ENCODE measurements around the gene PHACTR3. TPM values are rescaled to one million over a fixed set of nuclear protein-coding genes. Genes with fewer than 3 reads are reported as not detected.

PHACTR3 gene
- total RNA-seq, 6 donors from 2014 or later, result 5.5 to 30.8 (median 11.4) TPM

DNA sequence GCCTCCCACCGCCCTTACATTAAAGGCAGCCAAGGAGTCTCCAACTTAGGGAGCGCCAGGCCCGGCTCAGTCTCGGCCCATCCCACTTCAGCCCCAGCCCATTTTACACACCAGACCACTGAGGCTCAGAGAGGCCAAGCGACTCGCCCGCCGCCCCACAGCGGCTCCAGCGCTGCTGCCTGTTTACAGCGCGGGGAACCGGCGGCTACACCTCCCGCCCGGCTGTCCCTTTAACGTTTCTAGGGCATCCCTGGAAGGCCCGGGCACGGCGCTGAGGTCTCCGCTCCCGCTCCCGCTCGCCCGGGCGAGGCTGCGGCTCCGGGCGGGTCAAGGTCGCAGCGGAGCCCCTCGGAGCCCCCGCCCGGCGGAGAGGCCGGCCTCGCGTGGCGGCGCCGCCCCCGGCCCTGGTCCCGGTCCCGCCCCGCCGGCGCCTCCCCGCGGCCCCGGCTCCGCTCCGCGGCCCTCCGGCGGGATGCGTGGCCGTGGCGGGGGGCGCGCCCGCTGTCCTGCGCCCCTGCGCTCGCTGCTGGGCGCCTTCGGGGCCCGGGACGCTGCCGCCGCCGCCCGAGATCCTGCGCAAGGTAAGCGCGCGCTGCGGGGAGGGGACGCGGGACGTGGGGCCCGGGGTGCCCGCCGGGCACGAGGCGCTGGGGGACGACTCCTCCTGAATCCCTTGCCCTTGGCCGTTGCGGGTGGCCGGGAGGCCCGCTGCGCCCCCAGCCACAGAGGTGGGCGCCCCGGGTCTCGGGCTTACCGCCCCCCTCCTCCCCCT lies 27.1 kb upstream of the PHACTR3 start:
- ATAC-seq (ENCODE audit: low FRiP score in 2 of 2) (no peak), DNase-seq (peak in 1 of 2 donors; percentile 78)
- H3K4me1 ChIP-seq, result peaks cover 0 to under 1% (median 0%) of the 10 kb centered on the region in 4 donors
- peak overlapping the region in 3 of 4 donors; percentile 25 to 40 (median 37) for H3K4me3 ChIP-seq
- no peaks in the 10 kb centered on the region for H3K9me3 ChIP-seq
- peak overlapping the region in 1 of 4 donors; percentile 48 for H3K27ac ChIP-seq
- no peaks in the 10 kb centered on the region for H3K36me3 ChIP-seq
- no peak for TF ChIP-seq EP300 (IDR thresholded peaks at IDR 0.05)
- no peak for TF ChIP-seq POLR2AphosphoS5 (IDR thresholded peaks at IDR 0.05)
- no peak for TF ChIP-seq POLR2A (IDR thresholded peaks at IDR 0.05)
- TF ChIP-seq, protein P1, sequence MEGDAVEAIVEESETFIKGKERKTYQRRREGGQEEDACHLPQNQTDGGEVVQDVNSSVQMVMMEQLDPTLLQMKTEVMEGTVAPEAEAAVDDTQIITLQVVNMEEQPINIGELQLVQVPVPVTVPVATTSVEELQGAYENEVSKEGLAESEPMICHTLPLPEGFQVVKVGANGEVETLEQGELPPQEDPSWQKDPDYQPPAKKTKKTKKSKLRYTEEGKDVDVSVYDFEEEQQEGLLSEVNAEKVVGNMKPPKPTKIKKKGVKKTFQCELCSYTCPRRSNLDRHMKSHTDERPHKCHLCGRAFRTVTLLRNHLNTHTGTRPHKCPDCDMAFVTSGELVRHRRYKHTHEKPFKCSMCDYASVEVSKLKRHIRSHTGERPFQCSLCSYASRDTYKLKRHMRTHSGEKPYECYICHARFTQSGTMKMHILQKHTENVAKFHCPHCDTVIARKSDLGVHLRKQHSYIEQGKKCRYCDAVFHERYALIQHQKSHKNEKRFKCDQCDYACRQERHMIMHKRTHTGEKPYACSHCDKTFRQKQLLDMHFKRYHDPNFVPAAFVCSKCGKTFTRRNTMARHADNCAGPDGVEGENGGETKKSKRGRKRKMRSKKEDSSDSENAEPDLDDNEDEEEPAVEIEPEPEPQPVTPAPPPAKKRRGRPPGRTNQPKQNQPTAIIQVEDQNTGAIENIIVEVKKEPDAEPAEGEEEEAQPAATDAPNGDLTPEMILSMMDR (IDR thresholded peaks at IDR 0.05), result no peak
- WGBS, 2 donors, result 8 to 15% methylated on average over 15 to 26 of the region's 95 CpGs
- peaks cover 0 to 11% (median 6%) of the 10 kb centered on the region in 4 donors for H3K27me3 ChIP-seq

DNA sequence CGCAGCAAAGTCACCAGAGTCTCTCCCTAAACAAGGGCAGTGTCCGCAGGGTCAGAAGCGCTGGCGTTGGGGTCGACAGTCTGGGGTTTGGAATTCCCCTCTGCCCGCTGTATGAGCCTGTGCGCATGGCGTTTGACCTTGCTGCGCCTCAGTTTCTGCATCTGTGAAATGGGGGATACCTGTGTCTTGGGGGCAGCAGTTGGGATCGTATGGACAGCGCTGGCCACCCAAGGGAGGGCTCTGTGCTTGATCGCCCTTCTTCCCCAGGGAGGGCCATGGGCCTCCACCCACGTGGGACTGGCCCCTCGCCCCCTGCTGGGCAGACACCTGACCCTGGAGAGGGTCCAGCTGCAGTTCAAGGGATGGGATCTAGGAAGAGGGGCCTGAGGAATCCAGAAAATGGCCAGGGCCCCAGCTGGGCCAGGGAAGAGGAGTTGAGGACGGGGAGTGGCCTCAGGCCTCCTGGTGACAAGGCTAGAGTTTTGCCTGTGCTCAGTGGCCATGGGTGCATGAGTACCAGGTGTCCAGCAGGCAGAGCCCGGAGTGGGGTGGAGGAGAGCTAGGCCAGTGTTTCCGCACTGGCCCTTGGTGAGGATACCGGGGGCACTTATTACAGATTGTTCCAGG lies 26.4 kb upstream of the PHACTR3 start:
- Histone ChIP-seq H3K36me3 (no peaks in the 10 kb centered on the region), H3K4me3 (peak overlapping the region in 3 of 4 donors; percentile 25 to 40 (median 37)), H3K27ac (peak overlapping the region in 1 of 4 donors; percentile 48), H3K9me3 (no peaks in the 10 kb centered on the region), H3K4me1 (no peaks in the 10 kb centered on the region), H3K27me3 (peaks cover 0 to 11% (median 6%) of the 10 kb centered on the region in 4 donors)
- WGBS, 2 donors, result 60 to 70% methylated on average over 4 to 16 of the region's 18 CpGs
- TF ChIP-seq, protein P1 (IDR thresholded peaks at IDR 0.05), result no peak
- TF ChIP-seq POLR2A (IDR thresholded peaks at IDR 0.05) (no peak), EP300 (IDR thresholded peaks at IDR 0.05) (no peak), POLR2AphosphoS5 (IDR thresholded peaks at IDR 0.05) (no peak)
- DNase-seq, result no peak
- ATAC-seq (ENCODE audit: low FRiP score in 2 of 2), result no peak

DNA sequence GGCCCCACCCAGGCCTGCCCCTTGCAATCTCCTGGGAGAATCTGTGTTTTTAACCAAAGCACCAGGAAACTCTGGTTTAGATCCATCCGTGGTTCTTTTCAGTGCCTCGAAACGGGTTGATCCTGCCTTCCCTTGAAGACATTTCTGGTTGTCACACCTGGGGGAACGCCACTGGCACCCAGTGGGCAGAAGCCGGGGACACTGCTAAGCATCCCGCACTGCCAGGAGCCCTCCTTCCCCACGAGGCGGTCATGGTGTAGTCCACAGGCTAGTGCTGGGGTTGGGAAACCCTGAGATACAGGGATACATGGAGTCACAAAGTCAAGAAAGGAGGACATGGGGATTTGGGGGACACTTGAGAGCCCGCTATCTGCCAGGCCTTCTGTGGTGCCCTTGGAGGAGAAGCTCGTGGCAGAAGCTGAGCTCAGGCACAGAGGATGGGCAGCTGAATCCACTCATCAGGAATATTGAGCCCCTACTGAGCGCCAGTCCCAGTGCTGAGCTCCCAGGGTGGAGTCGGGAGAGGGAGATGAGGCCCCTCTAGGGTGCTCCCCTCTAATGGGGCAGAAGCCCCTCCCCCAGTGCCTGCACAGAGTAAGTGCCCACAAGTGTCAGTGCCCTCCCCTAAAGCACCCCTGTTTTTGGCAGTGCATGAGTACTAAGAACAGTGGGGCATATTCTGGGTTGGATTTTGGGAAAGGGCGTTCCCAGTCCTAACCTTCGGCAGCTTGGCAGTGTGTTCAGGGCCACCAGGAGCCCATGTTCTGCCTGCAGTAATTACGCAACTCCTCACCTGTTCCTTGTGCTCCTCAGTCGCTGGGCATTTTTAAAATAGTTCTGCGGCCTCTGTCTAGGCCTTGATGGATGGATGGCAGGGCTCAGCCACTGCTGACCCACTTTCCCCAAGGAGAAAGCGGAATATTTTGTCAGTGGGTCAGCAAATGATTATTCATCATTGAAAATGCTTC lies 25.6 kb upstream of the PHACTR3 start:
- Histone ChIP-seq H3K9me3 (no peaks in the 10 kb centered on the region), H3K36me3 (no peaks in the 10 kb centered on the region), H3K4me1 (no peaks in the 10 kb centered on the region), H3K4me3 (peak overlapping the region in 1 of 4 donors; percentile 40), H3K27ac (peak overlapping the region in 1 of 4 donors; percentile 48), H3K27me3 (peaks cover 0 to 11% (median 6%) of the 10 kb centered on the region in 4 donors)
- 73 to 76% methylated on average over 17 to 18 of the region's 18 CpGs for WGBS, 2 donors
- DNase-seq, result no peak
- no peak for TF ChIP-seq EP300 (IDR thresholded peaks at IDR 0.05)
- TF ChIP-seq, protein P1 (IDR thresholded peaks at IDR 0.05), result no peak
- no peak for TF ChIP-seq POLR2AphosphoS5 (IDR thresholded peaks at IDR 0.05)
- no peak for TF ChIP-seq POLR2A (IDR thresholded peaks at IDR 0.05)
- no peak for ATAC-seq (ENCODE audit: low FRiP score in 2 of 2)

DNA sequence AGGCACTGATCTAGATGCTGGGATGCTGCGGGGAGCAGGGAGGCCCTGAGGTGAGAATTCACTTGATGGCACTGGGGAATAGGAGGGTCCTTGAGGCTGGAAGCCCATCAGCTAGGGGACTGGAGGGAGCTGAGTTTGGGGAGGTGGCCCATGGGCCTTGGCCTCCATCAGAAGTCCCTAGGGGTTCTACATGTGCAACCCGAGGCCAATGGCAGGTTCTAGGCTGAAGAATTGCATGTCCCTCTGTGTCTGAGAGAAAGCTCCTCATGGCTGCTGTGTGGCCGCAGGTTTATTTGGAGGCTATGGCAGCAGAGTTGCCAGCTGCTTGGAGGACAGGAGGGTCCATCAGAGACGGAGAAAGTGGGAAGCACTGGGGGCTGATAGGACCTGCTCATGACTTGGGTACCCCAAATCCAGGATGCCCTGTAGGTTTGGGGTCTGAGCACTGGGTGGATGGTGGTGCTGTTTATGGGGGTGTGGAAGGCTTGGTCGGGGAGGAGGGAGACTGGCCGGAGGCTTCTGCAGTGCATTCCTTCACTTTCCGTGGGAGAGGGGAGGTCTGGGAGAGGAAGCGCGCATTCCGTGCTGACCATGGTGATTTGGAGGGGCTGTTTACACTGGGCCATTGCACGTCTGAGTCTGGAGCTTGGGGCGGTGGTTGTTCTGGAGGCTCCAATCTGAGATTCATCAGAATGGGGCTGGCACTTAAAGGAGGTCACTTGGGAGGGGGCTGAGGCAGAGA lies 24.8 kb upstream of the PHACTR3 start:
- no peak for TF ChIP-seq POLR2A (IDR thresholded peaks at IDR 0.05)
- TF ChIP-seq, protein P1 (IDR thresholded peaks at IDR 0.05), result no peak
- no peak for TF ChIP-seq POLR2AphosphoS5 (IDR thresholded peaks at IDR 0.05)
- no peak for TF ChIP-seq EP300 (IDR thresholded peaks at IDR 0.05)
- peaks cover 0 to 11% (median 6%) of the 10 kb centered on the region in 4 donors for H3K27me3 ChIP-seq
- no peak overlapping the region for H3K27ac ChIP-seq
- H3K36me3 ChIP-seq, result no peaks in the 10 kb centered on the region
- no peaks in the 10 kb centered on the region for H3K4me1 ChIP-seq
- DNase-seq (no peak), ATAC-seq (ENCODE audit: low FRiP score in 2 of 2) (no peak)
- WGBS, 2 donors, result 63 to 67% methylated on average over 12 of the region's 12 CpGs
- H3K4me3 ChIP-seq, result no peak overlapping the region
- no peaks in the 10 kb centered on the region for H3K9me3 ChIP-seq
